ENCODE measurements around the gene RHOC. TPM values are rescaled to one million over a fixed set of nuclear protein-coding genes. Genes with fewer than 3 reads are reported as not detected.

RHOC gene
- polyA plus RNA-seq, 1 of the 3 experiments (the other 2 are of a cell fraction), result 1,028 TPM

- ChIA-PET POLR2A (no interaction called here), CTCF (interaction anchor here (1.2 to 1.4 kb wide), 2 partner anchors 14 to 35 kb away, joined by 3 read pairs; partner anchors contain the start of gene MOV10)
- no peak overlapping the region for H3K4me2 ChIP-seq
- H3K4me1 ChIP-seq (ENCODE audit: control insufficient read depth in 1 of 2, insufficient read depth in 2 of 2, low read depth in 1 of 2, low read length in 1 of 2), result no peaks in the 10 kb centered on the region; a peak in 1 of 4 replicates
- peak; percentile 6 for DNase-seq
- no peak overlapping the region for H2AFZ ChIP-seq (ENCODE audit: low read depth)
- H3K9me3 ChIP-seq, result no peaks in the 10 kb centered on the region
- H3K27ac ChIP-seq (ENCODE audit: low read depth in 2 of 2, low read length in 1 of 2), result no peak overlapping the region
- no peaks in the 10 kb centered on the region for H3F3A ChIP-seq (replicated peaks; ENCODE audit: insufficient read depth)
- H3K27me3 ChIP-seq (ENCODE audit: insufficient read depth), result no peaks in the 10 kb centered on the region
- peaks cover 28% of the 10 kb centered on the region for H3K79me2 ChIP-seq (ENCODE audit: insufficient read depth)
- no peak overlapping the region for H3K9ac ChIP-seq
- TF ChIP-seq ELF1 (IDR thresholded peaks at IDR 0.05) (no peak), EZH2phosphoT487 (IDR thresholded peaks at IDR 0.05; ENCODE audit: borderline replicate concordance, low read depth) (no peak), MEF2A (IDR thresholded peaks at IDR 0.05; ENCODE audit: borderline replicate concordance, low read depth) (no peak), REST (IDR thresholded peaks at IDR 0.05; ENCODE audit: low read depth, low read length) (no peak), RAD21 (IDR thresholded peaks at IDR 0.05; ENCODE audit: low read length) (no peak), RCOR1 (IDR thresholded peaks at IDR 0.05; ENCODE audit: low read length) (no peak), SMC3 (IDR thresholded peaks at IDR 0.05; ENCODE audit: low read depth, low read length) (no peak)
- WGBS (ENCODE audit: low lambda C conversion rate), result 98% methylated on average over 13 of the region's 13 CpGs
- no peak overlapping the region for H3K4me3 ChIP-seq (ENCODE audit: low read depth in 2 of 2, low read length in 1 of 2)
- H3K9me2 ChIP-seq, result no peaks in the 10 kb centered on the region
- H4K20me1 ChIP-seq (ENCODE audit: insufficient read depth), result peaks cover 19% of the 10 kb centered on the region
- H3K36me3 ChIP-seq (replicated peaks in 1 of 2; ENCODE audit: control insufficient read depth in 1 of 2, insufficient read depth in 2 of 2, low read length in 1 of 2), result peaks cover 18 to 20% of the 10 kb centered on the region in 2 experiments
Observed at GRCh38 chr1:112688781-112689193, 18.1 kb downstream of the RHOC start.

DNA sequence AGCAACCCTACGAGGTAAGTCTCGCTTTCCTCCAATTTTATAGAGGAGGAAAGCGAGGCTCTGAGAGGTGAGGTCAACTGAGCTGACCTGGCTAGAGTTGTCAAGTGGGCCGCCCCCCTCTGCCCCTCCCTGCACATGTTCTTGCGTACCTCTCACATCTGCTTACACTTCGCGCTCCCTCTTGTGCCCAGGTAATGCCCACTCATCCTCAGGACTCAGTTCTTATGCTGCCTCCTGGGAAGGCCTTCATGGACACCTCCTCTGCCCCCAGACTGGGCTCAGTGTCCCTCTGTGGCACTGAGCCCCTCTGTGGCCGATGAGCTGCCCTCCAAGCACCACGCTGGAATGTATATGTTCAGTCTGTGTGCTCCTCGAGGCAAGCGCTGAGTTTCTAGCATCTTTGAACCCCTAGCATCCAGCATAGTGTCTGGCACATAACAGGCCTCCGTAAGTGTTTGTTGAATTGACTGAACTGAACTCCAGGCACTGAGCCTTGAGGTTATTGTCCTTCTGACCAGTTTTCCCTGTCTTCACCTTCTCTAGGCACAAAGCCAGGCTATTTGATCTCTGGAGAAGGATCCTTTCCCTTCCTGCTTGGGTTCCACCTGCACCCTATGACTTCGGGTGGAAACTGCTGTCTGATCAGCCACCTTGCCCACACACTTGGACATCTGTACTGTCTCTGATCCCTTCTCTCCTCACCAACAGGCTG, 19.0 kb downstream of the RHOC start:
- no peaks in the 10 kb centered on the region for H3K9me3 ChIP-seq
- H3K79me2 ChIP-seq (ENCODE audit: insufficient read depth), result peaks cover 34% of the 10 kb centered on the region
- peak; percentile 5 for DNase-seq
- no peak overlapping the region for H3K9ac ChIP-seq
- 95% methylated on average over 13 of the region's 13 CpGs for WGBS (ENCODE audit: low lambda C conversion rate)
- TF ChIP-seq, protein P1, sequence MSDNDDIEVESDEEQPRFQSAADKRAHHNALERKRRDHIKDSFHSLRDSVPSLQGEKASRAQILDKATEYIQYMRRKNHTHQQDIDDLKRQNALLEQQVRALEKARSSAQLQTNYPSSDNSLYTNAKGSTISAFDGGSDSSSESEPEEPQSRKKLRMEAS (IDR thresholded peaks at IDR 0.05; ENCODE audit: low read depth), result no peak
- TF ChIP-seq TCF12 (IDR thresholded peaks at IDR 0.05) (no peak), EZH2phosphoT487 (IDR thresholded peaks at IDR 0.05; ENCODE audit: borderline replicate concordance, low read depth) (no peak), PBX3 (IDR thresholded peaks at IDR 0.05) (no peak), SMC3 (IDR thresholded peaks at IDR 0.05; ENCODE audit: low read depth, low read length) (no peak), RFX5 (IDR thresholded peaks at IDR 0.05; ENCODE audit: low read length) (no peak), FOXM1 (IDR thresholded peaks at IDR 0.05; ENCODE audit: low read depth) (no peak)
- H3K27me3 ChIP-seq (ENCODE audit: insufficient read depth), result no peaks in the 10 kb centered on the region
- ChIA-PET POLR2A (no interaction called here), CTCF (no interaction called here)
- H3K4me2 ChIP-seq, result no peak overlapping the region
- no peaks in the 10 kb centered on the region for H3K9me2 ChIP-seq
- H3K4me1 ChIP-seq (ENCODE audit: control insufficient read depth in 1 of 2, insufficient read depth in 2 of 2, low read depth in 1 of 2, low read length in 1 of 2), result no peaks in the 10 kb centered on the region; a peak in 1 of 4 replicates
- H3F3A ChIP-seq (replicated peaks; ENCODE audit: insufficient read depth), result no peaks in the 10 kb centered on the region
- H4K20me1 ChIP-seq (ENCODE audit: insufficient read depth), result peaks cover 19% of the 10 kb centered on the region
- peaks cover 14 to 21% of the 10 kb centered on the region in 2 experiments for H3K36me3 ChIP-seq (replicated peaks in 1 of 2; ENCODE audit: control insufficient read depth in 1 of 2, insufficient read depth in 2 of 2, low read length in 1 of 2)
- no peak overlapping the region for H3K27ac ChIP-seq (ENCODE audit: low read depth in 2 of 2, low read length in 1 of 2)
- no peak overlapping the region for H2AFZ ChIP-seq (ENCODE audit: low read depth)
- no peak overlapping the region for H3K4me3 ChIP-seq (ENCODE audit: low read depth in 2 of 2, low read length in 1 of 2)

Data from SK-N-SH (cell line).